GM08714 (cell line): ENCODE results near the gene DYSF.

Source experiments
- H3K4me3 ChIP-seq: fragments of 200-500 bp; sonication (Bioruptor generic); 2 replicates; pipeline ENCODE4 v1.5.1; 2014; ENCODE audit warnings: mild to moderate bottlenecking, low read length, inconsistent platforms
- ZNF274 ChIP-seq: IDR thresholded peaks from 2 replicates; pipeline ENCODE4 v1.6.1; 2012; ENCODE audit warnings: mild to moderate bottlenecking, low read depth, low read length

DYSF gene

GRCh38 chr2:71462641-71463341 lies 9.4 kb downstream of the DYSF start:
- TF ChIP-seq ZNF274, result no peak
- no peak overlapping the region for H3K4me3 ChIP-seq

GRCh38 chr2:71463342-71463654 lies 9.9 kb downstream of the DYSF start:
- H3K4me3 ChIP-seq, result no peak overlapping the region
- no peak for TF ChIP-seq ZNF274

- H3K4me3 ChIP-seq, result no peak overlapping the region
- TF ChIP-seq ZNF274, result no peak
Measured at GRCh38 chr2:71464389-71464788, 11.0 kb downstream of the DYSF start.

GRCh38 chr2:71465356-71465755 lies 12.0 kb downstream of the DYSF start:
- no peak for TF ChIP-seq ZNF274
- H3K4me3 ChIP-seq, result no peak overlapping the region

GRCh38 chr2:71465961-71466300 lies 12.6 kb downstream of the DYSF start:
- H3K4me3 ChIP-seq, result no peak overlapping the region
- no peak for TF ChIP-seq ZNF274

- peak overlapping the region; percentile 38; the same call in 1 of the 2 replicates for H3K4me3 ChIP-seq
- TF ChIP-seq ZNF274, result no peak
Measured at GRCh38 chr2:71466301-71467179, 13.2 kb downstream of the DYSF start.

GRCh38 chr2:71467180-71467815 lies 13.9 kb downstream of the DYSF start:
- no peak for TF ChIP-seq ZNF274
- H3K4me3 ChIP-seq, result peak overlapping the region; percentile 38; the same call in 1 of the 2 replicates

- no peak for TF ChIP-seq ZNF274
- H3K4me3 ChIP-seq, result no peak overlapping the region
Measured at GRCh38 chr2:71468279-71469015, 15.1 kb downstream of the DYSF start.

GRCh38 chr2:71469403-71470398 lies 16.3 kb downstream of the DYSF start:
- H3K4me3 ChIP-seq, result no peak overlapping the region
- TF ChIP-seq ZNF274, result no peak

GRCh38 chr2:71471276-71471675 lies 17.9 kb downstream of the DYSF start:
- TF ChIP-seq ZNF274, result no peak

GRCh38 chr2:71472019-71472418 lies 18.7 kb downstream of the DYSF start:
- no peak for TF ChIP-seq ZNF274

More at GRCh38 chr2:71471276-71471675, 17.9 kb downstream of the DYSF start:
- no peak overlapping the region for H3K4me3 ChIP-seq

GRCh38 chr2:71473346-71474031 lies 20.1 kb downstream of the DYSF start:
- TF ChIP-seq ZNF274, result no peak
- H3K4me3 ChIP-seq, result no peak overlapping the region

More at GRCh38 chr2:71472019-71472418, 18.7 kb downstream of the DYSF start:
- no peak overlapping the region for H3K4me3 ChIP-seq
